Heart right ventricle (tissue), 16 donors: ENCODE data around the gene PAX3. TPM values are rescaled to one million over a fixed set of nuclear protein-coding genes. Genes with fewer than 3 reads are reported as not detected.

Experiments
- ATAC-seq, 8 donors: fragments of 200-7000 bp; cut with Tn5 transposase; one replicate each; pipeline ENCODE4 v1.9.1; 2020; ENCODE audit warnings: mild to moderate bottlenecking in 8 of 8, moderate library complexity in 8 of 8, moderate number of reproducible peaks in 1 of 8
- DNase-seq, 2 donors: peaks; one replicate each; pipeline ENCODE4 v3.0.0-alpha.2; 2020
- H3K27ac ChIP-seq, 10 donors: fragments of 200-600 bp; sonication (generic) in 2 of 10; one replicate each; pipeline versions ENCODE4 v1.5.0 to v1.8.0; 2020 to 2022; ENCODE audit warnings: mild to moderate bottlenecking in 3 of 10
- H3K27me3 ChIP-seq, 7 donors: fragments of 200-600 bp; one replicate each; pipeline ENCODE4 v1.8.0; 2021 to 2022; ENCODE audit warnings: mild to moderate bottlenecking in 2 of 7
- H3K36me3 ChIP-seq, 9 donors: fragments of 200-600 bp; sonication (generic) in 1 of 9; one replicate each; pipeline versions ENCODE4 v1.5.0 to v1.8.0; 2020 to 2022; ENCODE audit warnings: mild to moderate bottlenecking in 2 of 9
- H3K4me1 ChIP-seq, 9 donors: fragments of 200-600 bp; sonication (generic) in 1 of 9; one replicate each; pipeline versions ENCODE4 v1.5.0 to v1.8.0; 2020 to 2022; ENCODE audit warnings: mild to moderate bottlenecking in 4 of 9
- H3K4me3 ChIP-seq, 10 donors: fragments of 200-600 bp; sonication (generic) in 2 of 10; one replicate each; pipeline versions ENCODE4 v1.5.0 to v1.8.0; 2020 to 2022; ENCODE audit warnings: mild to moderate bottlenecking in 7 of 10, moderate library complexity in 2 of 10
- H3K9me3 ChIP-seq, 11 donors: fragments of 200-600 bp in 10 of 11; sonication (generic) in 2 of 11; one replicate each; pipeline versions ENCODE4 v1.5.0 to v1.8.0; 2013 to 2022; ENCODE audit warnings: mild to moderate bottlenecking in 2 of 11, control low read depth in 1 of 11, moderate library complexity in 1 of 11
- WGBS, 2 donors: extraction: QIAGEN DNeasy Blood & Tissue Kit; methylation state at CpG; one replicate each; pipeline ENCODE4 v1.1.7; 2013; ENCODE audit warnings: inconsistent platforms in 1 of 2; 5-methylcytosine and 5-hydroxymethylcytosine counted together
- intact Hi-C, 10 donors: fragments of 100-400 bp; cut with DNase I; formaldehyde crosslinking; loops; one replicate each; pipeline versions ENCODE4 v1.11.1 to v1.14.2; 2022
- polyA plus RNA-seq, 2 donors: library from polyadenylated mRNA; stranded (reverse); fragments of 200-250 nt; gene quantifications; one replicate each; pipeline ENCODE4 v1.2.3, GENCODE V29; 2013
- total RNA-seq, 10 donors: library from RNA; stranded (reverse); fragmentation: NEBNext Ultra II Directional in 3 of 10; extraction: Animal tissue kit (Norgen Biotek cat#: 25700) in 3 of 10; gene quantifications; one replicate each; pipeline versions ENCODE4 v1.2.1 to v1.2.4, GENCODE V29; 2021 to 2023
- TF ChIP-seq, protein P1 (sequence below), 9 donors: fragments of 200-600 bp; sonication (generic) in 2 of 9; IDR thresholded peaks; one replicate each; pipeline versions ENCODE4 v1.5.0 to v1.8.0; 2021 to 2022; ENCODE audit warnings: antibody characterized with exemption in 9 of 9, mild to moderate bottlenecking in 5 of 9, moderate library complexity in 1 of 9
- donor health status: Arrhythmogenic right ventricular cardiomyopathy.
- donor health status: ischemic (EF 13 %, LVEDD 7.1; RV severe dilation, severe dysfunction).
- donor health status: healthy with polysubstance abuse.
- donor health status: DM: no; HTN: yes; CAD: no.
- donor health status: DM: no; HTN: no; CAD: no.
- donor health status: ischemic (EF 25% LVEDD 6.9; RV normal size, moderate dysfunction).
- donor health status: ischemic (EF 25% LVEDD 5.7; RV mildly dilated, moderate dysfunction).
- donor health status: healthy.
- donor health status: DM: yes; HTN: yes; CAD: no.
- donor health status: Ischemic cardiomyopathy.
- donor health status: ischemic (EF 35%, LVEDD 5.7; RV mildly dilated, moderate dysfunction).
- donor health status: nonischemic (EF 11% LVEDD 7.7; RV severe dilation, severe dysfunction).
- donor health status: DM: yes; HTN: yes; CAD: no.
- donor health status: PGD.
- donor health status: ischemic (EF 29% LVEDD 5.4; RV normal size, mild dysfunction).
- donor health status: nonischemic (EF 23%, LVEDD 6.1; RV moderate dilation, normal function).

The PAX3 gene
- total and polyA plus RNA-seq, 12 donors, result 0.01 TPM; not detected in 11

DNA sequence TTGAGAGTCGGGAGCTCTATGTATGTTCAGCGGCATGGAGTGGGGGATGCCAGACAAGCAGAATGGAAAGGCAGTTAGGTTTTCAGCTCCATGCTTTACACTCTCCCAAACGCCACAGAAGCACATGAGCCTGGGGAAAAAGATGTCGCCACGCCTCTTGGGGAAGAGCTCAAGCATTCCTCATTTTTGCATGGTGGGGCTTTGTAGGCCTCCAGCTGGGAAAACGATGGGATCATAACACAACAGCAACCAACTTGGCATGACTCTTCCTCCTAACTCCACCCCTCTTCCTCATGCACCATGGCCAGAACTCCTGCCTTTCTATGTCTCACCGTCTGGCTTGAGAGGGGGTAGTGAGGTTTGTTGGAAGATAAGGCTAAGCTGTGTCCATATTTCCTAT, 102.6 kb downstream of the PAX3 start:
- Histone ChIP-seq H3K4me1 (no peaks in the 10 kb centered on the region), H3K27ac (no peak overlapping the region), H3K36me3 (no peaks in the 10 kb centered on the region), H3K27me3 (peaks cover 0 to 31% (median 8%) of the 10 kb centered on the region in 7 donors), H3K9me3 (peaks cover 0 to 4% (median 0%) of the 10 kb centered on the region in 11 donors), H3K4me3 (no peak overlapping the region)
- DNase-seq (no peak), ATAC-seq (no peak)
- TF ChIP-seq, protein P1, sequence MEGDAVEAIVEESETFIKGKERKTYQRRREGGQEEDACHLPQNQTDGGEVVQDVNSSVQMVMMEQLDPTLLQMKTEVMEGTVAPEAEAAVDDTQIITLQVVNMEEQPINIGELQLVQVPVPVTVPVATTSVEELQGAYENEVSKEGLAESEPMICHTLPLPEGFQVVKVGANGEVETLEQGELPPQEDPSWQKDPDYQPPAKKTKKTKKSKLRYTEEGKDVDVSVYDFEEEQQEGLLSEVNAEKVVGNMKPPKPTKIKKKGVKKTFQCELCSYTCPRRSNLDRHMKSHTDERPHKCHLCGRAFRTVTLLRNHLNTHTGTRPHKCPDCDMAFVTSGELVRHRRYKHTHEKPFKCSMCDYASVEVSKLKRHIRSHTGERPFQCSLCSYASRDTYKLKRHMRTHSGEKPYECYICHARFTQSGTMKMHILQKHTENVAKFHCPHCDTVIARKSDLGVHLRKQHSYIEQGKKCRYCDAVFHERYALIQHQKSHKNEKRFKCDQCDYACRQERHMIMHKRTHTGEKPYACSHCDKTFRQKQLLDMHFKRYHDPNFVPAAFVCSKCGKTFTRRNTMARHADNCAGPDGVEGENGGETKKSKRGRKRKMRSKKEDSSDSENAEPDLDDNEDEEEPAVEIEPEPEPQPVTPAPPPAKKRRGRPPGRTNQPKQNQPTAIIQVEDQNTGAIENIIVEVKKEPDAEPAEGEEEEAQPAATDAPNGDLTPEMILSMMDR (IDR thresholded peaks at IDR 0.05), result no peak
- WGBS, 2 donors, result 71 to 73% methylated on average over 7 of the region's 7 CpGs
- intact Hi-C loops, result no loop called here

DNA sequence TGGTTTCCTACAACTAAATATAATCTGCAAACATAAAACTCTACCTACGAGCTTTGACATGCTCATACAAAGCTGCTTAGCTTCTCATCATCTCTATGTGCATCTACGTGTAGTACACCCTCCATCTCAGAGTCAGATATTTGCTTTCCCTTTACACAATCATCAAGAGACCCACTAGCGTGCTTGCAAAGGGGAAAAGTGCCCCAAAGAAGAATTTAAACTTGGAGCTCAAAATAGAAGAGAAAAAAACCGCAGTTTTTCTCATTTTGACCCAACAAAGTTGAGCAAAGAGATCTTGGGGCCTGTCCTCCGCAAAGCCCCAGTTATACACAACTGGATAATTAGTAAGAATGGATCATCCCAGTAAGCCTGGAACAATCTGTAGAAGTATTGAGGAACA, 104.1 kb downstream of the PAX3 start:
- DNase-seq, result no peak
- 70 to 80% methylated on average over 5 of the region's 5 CpGs for WGBS, 2 donors
- intact Hi-C loops, result no loop called here
- Histone ChIP-seq H3K27me3 (peaks cover 0 to 28% (median 6%) of the 10 kb centered on the region in 7 donors), H3K27ac (no peak overlapping the region), H3K4me1 (no peaks in the 10 kb centered on the region), H3K4me3 (no peak overlapping the region), H3K36me3 (no peaks in the 10 kb centered on the region), H3K9me3 (peaks cover 0 to 4% (median 0%) of the 10 kb centered on the region in 11 donors)
- no peak for ATAC-seq
- TF ChIP-seq, protein P1 (IDR thresholded peaks at IDR 0.05), result no peak

DNA sequence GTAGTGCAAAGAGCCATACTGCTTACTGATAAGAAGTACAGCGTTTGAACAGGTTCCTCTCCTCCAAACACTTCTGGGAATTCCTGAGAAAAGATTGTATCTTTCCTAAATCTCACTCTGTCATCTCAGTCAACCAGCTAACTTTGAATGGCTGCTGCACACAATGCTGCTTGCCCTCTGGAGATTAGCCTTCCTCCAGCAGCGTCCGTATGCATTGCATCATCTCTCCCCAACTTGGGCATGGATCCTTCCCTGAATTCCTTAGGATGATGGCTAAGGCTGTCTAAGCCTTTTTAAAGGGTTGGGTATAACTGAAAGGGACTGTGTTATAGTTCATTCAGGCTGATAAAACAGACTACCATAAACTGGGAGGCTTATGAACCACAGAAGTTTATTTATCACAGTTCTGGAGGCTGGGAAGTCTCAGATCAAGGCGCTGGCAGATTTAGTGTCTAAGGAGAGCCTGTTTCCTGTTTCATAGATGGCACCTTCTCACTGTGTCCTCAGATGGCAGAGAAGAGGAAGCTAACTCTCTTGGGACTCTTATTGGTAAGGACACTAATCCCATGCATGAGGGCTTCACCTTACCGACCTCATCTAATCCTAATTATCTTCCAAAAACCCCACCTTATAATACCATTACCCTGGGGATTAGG, 105.3 kb downstream of the PAX3 start:
- intact Hi-C loops, result no loop called here
- H3K27me3 ChIP-seq, result peaks cover 0 to 24% (median 5%) of the 10 kb centered on the region in 7 donors
- no peak for ATAC-seq
- TF ChIP-seq, protein P1 (IDR thresholded peaks at IDR 0.05), result no peak
- no peak overlapping the region for H3K4me3 ChIP-seq
- H3K9me3 ChIP-seq, result peaks cover 0 to 4% (median 0%) of the 10 kb centered on the region in 11 donors
- H3K36me3 ChIP-seq, result no peaks in the 10 kb centered on the region
- H3K4me1 ChIP-seq, result no peaks in the 10 kb centered on the region
- no peak overlapping the region for H3K27ac ChIP-seq
- no peak for DNase-seq
- WGBS, 2 donors, result 37 to 41% methylated on average over 5 of the region's 5 CpGs

DNA sequence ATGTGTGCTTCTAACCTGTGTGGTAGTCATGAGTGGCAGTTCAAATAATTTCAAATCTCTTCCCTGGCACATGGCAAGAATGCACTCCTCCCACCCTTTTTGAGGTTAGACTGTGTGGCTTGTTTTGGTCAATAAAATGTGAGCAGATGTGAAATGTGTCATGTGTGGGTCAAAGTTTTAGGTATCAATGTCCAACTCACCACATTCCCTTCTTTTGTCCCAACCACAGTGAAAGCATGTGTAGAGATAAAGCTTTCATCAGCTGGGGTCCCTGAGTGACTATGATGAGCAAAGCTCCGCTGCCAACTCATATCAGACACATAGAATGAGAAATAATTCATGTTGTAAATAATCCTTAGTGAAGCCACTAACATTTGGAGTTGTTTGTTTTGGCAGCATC, 118.2 kb downstream of the PAX3 start:
- Histone ChIP-seq H3K9me3 (peaks cover 0 to 5% (median 0%) of the 10 kb centered on the region in 11 donors), H3K27ac (no peak overlapping the region), H3K4me1 (no peaks in the 10 kb centered on the region), H3K27me3 (peaks cover 0 to 14% (median 4%) of the 10 kb centered on the region in 7 donors), H3K4me3 (no peak overlapping the region), H3K36me3 (no peaks in the 10 kb centered on the region)
- no peak for DNase-seq
- 22 to 30% methylated on average over 1 of the region's 1 CpG for WGBS, 2 donors
- TF ChIP-seq, protein P1 (IDR thresholded peaks at IDR 0.05), result no peak
- no peak for ATAC-seq
- intact Hi-C loops, result no loop called here
